SK-N-SH (cell line): ENCODE results near the gene VPS25. TPM values are rescaled to one million over a fixed set of nuclear protein-coding genes. Genes with fewer than 3 reads are reported as not detected.
A peak's percentile ranks its signal among the peaks of the same experiment; 100 is the strongest.

Experiments used
- CTCF ChIP-seq: fragments of 200-600 bp; sonication (generic); IDR thresholded peaks from 2 replicates; pipeline ENCODE4 v1.6.1; 2017; ENCODE audit warnings: antibody characterized with exemption, mild to moderate bottlenecking, moderate library complexity
- ELF1 ChIP-seq: IDR thresholded peaks from 2 replicates; pipeline ENCODE4 v1.4.0; 2012
- EZH2phosphoT487 ChIP-seq: fragments of 200-600 bp; sonication (generic); IDR thresholded peaks from 2 replicates; pipeline ENCODE4 v1.6.1; 2017; ENCODE audit warnings: low read depth, mixed run types, mild to moderate bottlenecking, antibody characterized with exemption, moderate library complexity, borderline replicate concordance
- FOSL2 ChIP-seq: IDR thresholded peaks from 2 replicates; pipeline ENCODE4 v1.4.0; 2012; ENCODE audit warnings: low read depth, mild to moderate bottlenecking, moderate library complexity, borderline replicate concordance
- FOXJ3 ChIP-seq: sonication (generic); formaldehyde crosslinking; IDR thresholded peaks from 2 replicates; pipeline ENCODE4 v1.5.1; 2020; ENCODE audit warnings: mild to moderate bottlenecking, missing genetic modification reagents
- GABPA ChIP-seq: IDR thresholded peaks from 2 replicates; pipeline ENCODE4 v1.4.0; 2012; ENCODE audit warnings: low read depth, mild to moderate bottlenecking
- GATA2 ChIP-seq: sonication (generic); formaldehyde crosslinking; IDR thresholded peaks from 2 replicates; pipeline ENCODE4 v1.5.0; 2020; ENCODE audit warnings: mild to moderate bottlenecking, missing genetic modification reagents
- JUND ChIP-seq: IDR thresholded peaks from 2 replicates; pipeline ENCODE4 v1.4.0; 2012
- MEF2A ChIP-seq: IDR thresholded peaks from 2 replicates; pipeline ENCODE4 v1.4.0; 2012; ENCODE audit warnings: low read depth, borderline replicate concordance
- NFIC ChIP-seq: IDR thresholded peaks from 2 replicates; pipeline ENCODE4 v1.4.0; 2012; ENCODE audit warnings: borderline replicate concordance
- RFX5 ChIP-seq: IDR thresholded peaks from 2 replicates; pipeline ENCODE4 v1.6.1; 2012; ENCODE audit warnings: mild to moderate bottlenecking, improper control_type of control experiment, low read length
- RXRA ChIP-seq: IDR thresholded peaks from 2 replicates; pipeline ENCODE4 v1.4.0; 2012; ENCODE audit warnings: low read depth, mild to moderate bottlenecking, borderline replicate concordance
- TCF12 ChIP-seq: IDR thresholded peaks from 2 replicates; pipeline ENCODE4 v1.4.0; 2012
- USF2 ChIP-seq: fragments of 150-350 bp; IDR thresholded peaks from 2 replicates; pipeline ENCODE4 v1.6.1; 2017; ENCODE audit warnings: antibody characterized with exemption, low read length, low read depth, borderline replicate concordance
- YY1 ChIP-seq: IDR thresholded peaks from 2 replicates; pipeline ENCODE4 v1.4.0; 2012; ENCODE audit warnings: low read depth, mild to moderate bottlenecking
- polyA plus RNA-seq, 3 experiments: library from polyadenylated mRNA; depleted of rRNA; stranded (reverse); fragments of >200 nt; gene quantifications; 2 replicates each; pipeline ENCODE4 v1.2.3, GENCODE V29; 2012
- TF ChIP-seq, protein P1 (sequence below): IDR thresholded peaks from 2 replicates; pipeline ENCODE4 v1.6.1; 2012; ENCODE audit warnings: mild to moderate bottlenecking, low read depth, low read length, moderate library complexity
- TF ChIP-seq, protein P2 (sequence below): IDR thresholded peaks from 2 replicates; pipeline ENCODE4 v1.4.0; 2012; ENCODE audit warnings: low read depth
- TF ChIP-seq, protein P3 (sequence below): IDR thresholded peaks from 2 replicates; pipeline ENCODE4 v1.4.0; 2012; ENCODE audit warnings: low read depth, borderline replicate concordance

The VPS25 gene
- polyA plus RNA-seq, 1 of the 3 experiments (the other 2 are of a cell fraction) = 127 TPM

DNA sequence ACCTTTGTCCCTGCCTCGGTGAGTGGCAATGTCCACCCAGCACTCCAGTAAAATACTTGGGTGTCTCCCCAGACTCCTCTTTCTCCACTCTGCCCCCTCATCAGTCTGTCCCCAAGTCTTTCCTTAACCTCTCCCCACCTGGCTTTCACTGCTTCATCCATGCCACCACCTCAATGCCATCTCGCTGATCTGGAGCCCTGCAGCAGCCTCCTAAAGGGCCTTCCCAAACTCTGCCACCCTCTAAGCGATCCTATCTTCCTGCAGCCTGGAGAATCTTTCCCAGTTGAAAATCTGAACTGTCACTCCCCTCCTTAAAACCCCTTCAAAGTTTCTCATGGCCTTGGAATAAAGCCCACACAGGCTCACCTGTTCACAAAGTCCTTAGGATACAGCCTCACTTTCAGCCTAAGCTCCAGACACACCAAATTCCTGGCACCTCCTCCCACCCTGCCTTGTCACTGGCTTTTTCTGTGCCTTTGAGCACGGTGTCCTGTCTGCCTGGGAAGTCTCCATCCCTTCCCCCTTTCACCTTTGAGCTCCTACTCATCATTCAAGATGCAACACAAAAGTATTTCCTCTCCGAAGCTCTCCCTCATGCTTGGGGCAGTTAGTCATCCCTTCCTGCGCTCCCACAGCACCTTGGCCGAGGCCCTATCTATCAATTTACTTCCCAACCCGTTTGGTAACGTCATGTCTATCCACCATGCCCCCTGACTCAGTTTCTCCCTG is 10.0 kb downstream of the VPS25 start (continued):
- TF ChIP-seq USF2 = no peak
- TF ChIP-seq MEF2A = no peak
- TF ChIP-seq JUND = peak; percentile 88
- no peak for TF ChIP-seq ELF1
- TF ChIP-seq, protein P1, sequence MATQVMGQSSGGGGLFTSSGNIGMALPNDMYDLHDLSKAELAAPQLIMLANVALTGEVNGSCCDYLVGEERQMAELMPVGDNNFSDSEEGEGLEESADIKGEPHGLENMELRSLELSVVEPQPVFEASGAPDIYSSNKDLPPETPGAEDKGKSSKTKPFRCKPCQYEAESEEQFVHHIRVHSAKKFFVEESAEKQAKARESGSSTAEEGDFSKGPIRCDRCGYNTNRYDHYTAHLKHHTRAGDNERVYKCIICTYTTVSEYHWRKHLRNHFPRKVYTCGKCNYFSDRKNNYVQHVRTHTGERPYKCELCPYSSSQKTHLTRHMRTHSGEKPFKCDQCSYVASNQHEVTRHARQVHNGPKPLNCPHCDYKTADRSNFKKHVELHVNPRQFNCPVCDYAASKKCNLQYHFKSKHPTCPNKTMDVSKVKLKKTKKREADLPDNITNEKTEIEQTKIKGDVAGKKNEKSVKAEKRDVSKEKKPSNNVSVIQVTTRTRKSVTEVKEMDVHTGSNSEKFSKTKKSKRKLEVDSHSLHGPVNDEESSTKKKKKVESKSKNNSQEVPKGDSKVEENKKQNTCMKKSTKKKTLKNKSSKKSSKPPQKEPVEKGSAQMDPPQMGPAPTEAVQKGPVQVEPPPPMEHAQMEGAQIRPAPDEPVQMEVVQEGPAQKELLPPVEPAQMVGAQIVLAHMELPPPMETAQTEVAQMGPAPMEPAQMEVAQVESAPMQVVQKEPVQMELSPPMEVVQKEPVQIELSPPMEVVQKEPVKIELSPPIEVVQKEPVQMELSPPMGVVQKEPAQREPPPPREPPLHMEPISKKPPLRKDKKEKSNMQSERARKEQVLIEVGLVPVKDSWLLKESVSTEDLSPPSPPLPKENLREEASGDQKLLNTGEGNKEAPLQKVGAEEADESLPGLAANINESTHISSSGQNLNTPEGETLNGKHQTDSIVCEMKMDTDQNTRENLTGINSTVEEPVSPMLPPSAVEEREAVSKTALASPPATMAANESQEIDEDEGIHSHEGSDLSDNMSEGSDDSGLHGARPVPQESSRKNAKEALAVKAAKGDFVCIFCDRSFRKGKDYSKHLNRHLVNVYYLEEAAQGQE = no peak
- TF ChIP-seq FOSL2 = peak; percentile 90; the same call in 1 of the 2 replicates
- 0 out of 2 replicates have a peak, but pooled peaks have one; percentile 30 for TF ChIP-seq YY1
- peak; percentile 83; the same call in 1 of the 2 replicates for TF ChIP-seq RXRA
- TF ChIP-seq NFIC = peak; percentile 80
- TF ChIP-seq TCF12 = peak; percentile 83
- no peak for TF ChIP-seq FOXJ3 (CRISPR knock-in tag)
- TF ChIP-seq GABPA = 0 out of 2 replicates have a peak, but pooled peaks have one; percentile 18
- TF ChIP-seq CTCF = no peak
- TF ChIP-seq RFX5 = no peak
- no peak for TF ChIP-seq EZH2phosphoT487
- TF ChIP-seq, protein P2, sequence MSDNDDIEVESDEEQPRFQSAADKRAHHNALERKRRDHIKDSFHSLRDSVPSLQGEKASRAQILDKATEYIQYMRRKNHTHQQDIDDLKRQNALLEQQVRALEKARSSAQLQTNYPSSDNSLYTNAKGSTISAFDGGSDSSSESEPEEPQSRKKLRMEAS = peak; percentile 88
- TF ChIP-seq, protein P3, sequence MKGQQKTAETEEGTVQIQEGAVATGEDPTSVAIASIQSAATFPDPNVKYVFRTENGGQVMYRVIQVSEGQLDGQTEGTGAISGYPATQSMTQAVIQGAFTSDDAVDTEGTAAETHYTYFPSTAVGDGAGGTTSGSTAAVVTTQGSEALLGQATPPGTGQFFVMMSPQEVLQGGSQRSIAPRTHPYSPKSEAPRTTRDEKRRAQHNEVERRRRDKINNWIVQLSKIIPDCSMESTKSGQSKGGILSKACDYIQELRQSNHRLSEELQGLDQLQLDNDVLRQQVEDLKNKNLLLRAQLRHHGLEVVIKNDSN = no peak
- TF ChIP-seq GATA2 = no peak
